WTC11 (cell line): ENCODE results near the gene LTB.

Experiments
- ATF3 ChIP-seq: sonication (generic); formaldehyde crosslinking; conservative IDR thresholded peaks from 2 replicates; pipeline ENCODE4 v1.8.1; 2022; ENCODE audit warnings: mild to moderate bottlenecking, missing genetic modification reagents
- CREB1 ChIP-seq: sonication (generic); formaldehyde crosslinking; IDR thresholded peaks from 2 replicates; pipeline ENCODE4 v1.8.0; 2023; ENCODE audit warnings: mild to moderate bottlenecking, missing genetic modification reagents
- CTCF ChIP-seq: fragments of 200-600 bp; IDR thresholded peaks from 2 replicates; pipeline ENCODE4 v1.8.0; 2022; ENCODE audit warnings: antibody characterized with exemption
- E2F1 ChIP-seq: sonication (generic); formaldehyde crosslinking; IDR thresholded peaks from 2 replicates; pipeline ENCODE4 v1.8.0; 2022; ENCODE audit warnings: mild to moderate bottlenecking, missing genetic modification reagents
- ZNF232 ChIP-seq: sonication (generic); formaldehyde crosslinking; IDR thresholded peaks from 2 replicates; pipeline ENCODE4 v1.8.0; 2022; ENCODE audit warnings: mild to moderate bottlenecking, missing genetic modification reagents
- ZNF281 ChIP-seq: sonication (generic); formaldehyde crosslinking; IDR thresholded peaks from 2 replicates; pipeline ENCODE4 v1.8.0; 2023; ENCODE audit warnings: mild to moderate bottlenecking, missing genetic modification reagents

GRCh38 chr6:31620586-31621319 lies 38.5 kb upstream of the LTB start, which contains the start of gene PRRC2A:
- no peak for TF ChIP-seq CTCF
- no peak for TF ChIP-seq CREB1
- no peak for TF ChIP-seq E2F1 (CRISPR knock-in tag)
- TF ChIP-seq ATF3 (CRISPR knock-in tag): no peak
- no peak for TF ChIP-seq ZNF281 (CRISPR knock-in tag)
- peak; percentile 62; the same call in 1 of the 2 replicates for TF ChIP-seq ZNF232 (CRISPR knock-in tag)
